ENCODE results near the gene ZNF287.

- TF ChIP-seq POLR2AphosphoS5 (IDR thresholded peaks at IDR 0.05) (no peak), CTCF (IDR thresholded peaks at IDR 0.05) (peak in 1 of 4 experiments; percentile 5), POLR2A (IDR thresholded peaks at IDR 0.05) (no peak)
Measured at GRCh38 chr17:16506188-16506587, 62.8 kb downstream of the ZNF287 start.
